LNCAP (cell line): ENCODE measurements around the gene PATL2.

Experiments
- CTCF ChIP-seq: fragments of 450-650 bp; IDR thresholded peaks from 2 replicates; pipeline ENCODE4 v1.5.1; 2017; ENCODE audit warnings: mild to moderate bottlenecking

The PATL2 gene

GRCh38 chr15:44675911-44676310 lies 35.2 kb downstream of the PATL2 start:
- no peak for TF ChIP-seq CTCF

- no peak for TF ChIP-seq CTCF
Measured at GRCh38 chr15:44673639-44674038, 37.5 kb downstream of the PATL2 start.

- no peak for TF ChIP-seq CTCF
Measured at GRCh38 chr15:44670087-44670950, 40.8 kb downstream of the PATL2 start.

DNA sequence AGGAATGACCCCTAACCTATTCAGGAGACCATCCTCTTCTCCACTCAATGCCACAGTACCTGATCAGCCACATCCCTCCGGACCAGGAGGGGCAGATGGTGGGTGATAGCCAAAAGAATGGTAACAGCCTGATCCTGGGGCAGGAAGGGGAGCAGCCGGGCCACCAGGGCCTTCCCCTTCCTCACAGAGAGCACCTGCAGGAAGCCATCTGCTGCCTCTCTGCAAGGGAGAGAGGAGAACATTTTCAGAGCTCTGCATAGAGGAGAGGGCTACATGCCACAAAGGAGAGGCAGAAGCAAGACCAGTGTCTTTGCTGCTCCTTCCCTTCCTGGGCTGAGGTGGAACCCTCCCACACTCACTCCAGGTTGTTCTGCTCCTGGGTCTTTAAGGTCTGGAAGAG lies 42.2 kb downstream of the PATL2 start:
- no peak for TF ChIP-seq CTCF

DNA sequence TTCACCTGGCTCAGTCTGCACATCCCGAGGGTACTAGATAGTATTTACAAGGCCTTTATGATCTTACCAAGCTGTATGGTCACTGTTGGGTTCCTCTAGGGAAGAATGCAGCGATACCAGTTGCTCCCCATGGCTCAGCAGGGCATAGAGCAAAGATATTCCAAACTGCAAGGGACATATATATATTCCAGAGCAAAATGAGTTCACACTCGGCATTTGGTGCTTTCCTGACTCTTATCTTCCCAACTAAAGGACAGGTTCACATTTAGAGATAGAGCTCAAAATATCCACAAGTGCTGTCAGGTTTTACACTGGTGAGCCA lies 44.1 kb downstream of the PATL2 start:
- no peak for TF ChIP-seq CTCF

GRCh38 chr15:44666210-44667038 lies 44.7 kb downstream of the PATL2 start:
- TF ChIP-seq CTCF: no peak

GRCh38 chr15:44663410-44664308 lies 47.5 kb downstream of the PATL2 start, which contains the start of gene SPG11:
Gene SPG11, minus strand, starts transcription at chr15:44663662. Its CDS starts 15 bp downstream, at chr15:44663647.
- peak; percentile 87 for TF ChIP-seq CTCF
